Esophagus squamous epithelium (tissue), 5 donors: ENCODE data around the gene PRKCE. TPM values are rescaled to one million over a fixed set of nuclear protein-coding genes. Genes with fewer than 3 reads are reported as not detected.

Source experiments
- DNase-seq: peaks from one replicate; lab custom pipeline; 2025; lab: John Stamatoyannopoulos, UW
- H3K27ac ChIP-seq, 4 donors: fragments of 200-600 bp; sonication (generic); one replicate each; pipeline ENCODE4 v1.5.1; 2016 to 2019; ENCODE audit warnings: mild to moderate bottlenecking in 1 of 4
- H3K27me3 ChIP-seq, 4 donors: fragments of 200-600 bp; sonication (generic); 1 replicate in 3 of 4; 2 replicates in 1 of 4; pipeline versions ENCODE4 v1.5.1 to v1.6.0; 2017 to 2021; ENCODE audit warnings: antibody characterized with exemption in 1 of 4
- H3K36me3 ChIP-seq, 3 donors: fragments of 200-600 bp; sonication (generic); one replicate each; pipeline ENCODE4 v1.5.1; 2016 to 2019
- H3K4me1 ChIP-seq, 3 donors: fragments of 200-600 bp; sonication (generic); one replicate each; pipeline ENCODE4 v1.5.1; 2017 to 2019
- H3K4me3 ChIP-seq, 4 donors: fragments of 200-600 bp; sonication (generic); 1 replicate in 3 of 4; 2 replicates in 1 of 4; pipeline ENCODE4 v1.5.1; 2016 to 2019; ENCODE audit warnings: mild to moderate bottlenecking in 2 of 4, moderate library complexity in 1 of 4
- H3K9me3 ChIP-seq, 3 donors: fragments of 200-600 bp; sonication (generic); one replicate each; pipeline ENCODE4 v1.5.1; 2016 to 2019
- POLR2A ChIP-seq, 4 donors: fragments of 450-650 bp; IDR thresholded peaks; one replicate each; pipeline ENCODE4 v1.6.1; 2017; ENCODE audit warnings: antibody characterized with exemption in 4 of 4, mild to moderate bottlenecking in 4 of 4, moderate library complexity in 3 of 4
- WGBS, 2 donors: methylation state at CpG; one replicate each; pipeline ENCODE4 v1.1.5; 2018; 5-methylcytosine and 5-hydroxymethylcytosine counted together
- intact Hi-C: fragments of 100-400 bp; cut with DNase I; formaldehyde crosslinking; loops from one replicate; pipeline ENCODE4 v1.15.0; 2022
- total RNA-seq, 4 donors: library from RNA; depleted of rRNA; stranded (reverse); fragments of >200 nt; gene quantifications; one replicate each; pipeline ENCODE4 v1.1.0, GENCODE V29; 2016
- TF ChIP-seq, protein P1 (sequence below), 6 experiments: fragments of 450-650 bp in 4 of 6; fragments of 200-600 bp in 2 of 6; sonication (generic) in 2 of 6; IDR thresholded peaks; one replicate each; pipeline ENCODE4 v1.5.1; 2016 to 2019; ENCODE audit warnings: antibody characterized with exemption in 6 of 6, mild to moderate bottlenecking in 4 of 6, moderate library complexity in 4 of 6
- donor health status: DM: yes; HTN: yes; CAD: no.

Gene PRKCE
- total RNA-seq, 4 donors from 2014 or later: 6.5 to 13.7 (median 9.9) TPM

DNA sequence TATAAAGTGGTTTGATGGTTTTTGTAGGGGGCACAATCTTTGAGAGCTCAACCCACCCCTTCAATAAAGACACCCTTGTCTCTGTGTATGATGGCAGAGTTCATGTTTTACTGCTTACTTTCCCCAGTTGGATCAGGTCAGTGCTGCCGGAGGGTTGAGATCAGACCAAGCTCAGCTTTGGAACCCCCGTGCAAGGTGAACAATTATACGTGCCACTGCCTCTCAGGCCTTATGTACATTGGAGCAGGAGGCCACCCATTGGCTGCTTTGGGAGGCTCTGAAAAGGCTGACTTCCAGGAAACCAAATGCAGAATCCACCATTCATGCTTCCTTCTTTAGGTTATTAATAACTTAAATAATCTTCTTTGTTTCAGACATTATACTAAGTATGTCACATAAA lies 542.4 kb downstream of the PRKCE start:
- 87 to 100% methylated on average over 3 of the region's 3 CpGs for WGBS, 2 donors
- Histone ChIP-seq H3K27ac (no peak overlapping the region), H3K4me3 (no peak overlapping the region), H3K4me1 (peaks cover 0 to 23% (median 7%) of the 10 kb centered on the region in 3 donors), H3K36me3 (no peaks in the 10 kb centered on the region), H3K9me3 (no peaks in the 10 kb centered on the region), H3K27me3 (no peaks in the 10 kb centered on the region)
- TF ChIP-seq, protein P1, sequence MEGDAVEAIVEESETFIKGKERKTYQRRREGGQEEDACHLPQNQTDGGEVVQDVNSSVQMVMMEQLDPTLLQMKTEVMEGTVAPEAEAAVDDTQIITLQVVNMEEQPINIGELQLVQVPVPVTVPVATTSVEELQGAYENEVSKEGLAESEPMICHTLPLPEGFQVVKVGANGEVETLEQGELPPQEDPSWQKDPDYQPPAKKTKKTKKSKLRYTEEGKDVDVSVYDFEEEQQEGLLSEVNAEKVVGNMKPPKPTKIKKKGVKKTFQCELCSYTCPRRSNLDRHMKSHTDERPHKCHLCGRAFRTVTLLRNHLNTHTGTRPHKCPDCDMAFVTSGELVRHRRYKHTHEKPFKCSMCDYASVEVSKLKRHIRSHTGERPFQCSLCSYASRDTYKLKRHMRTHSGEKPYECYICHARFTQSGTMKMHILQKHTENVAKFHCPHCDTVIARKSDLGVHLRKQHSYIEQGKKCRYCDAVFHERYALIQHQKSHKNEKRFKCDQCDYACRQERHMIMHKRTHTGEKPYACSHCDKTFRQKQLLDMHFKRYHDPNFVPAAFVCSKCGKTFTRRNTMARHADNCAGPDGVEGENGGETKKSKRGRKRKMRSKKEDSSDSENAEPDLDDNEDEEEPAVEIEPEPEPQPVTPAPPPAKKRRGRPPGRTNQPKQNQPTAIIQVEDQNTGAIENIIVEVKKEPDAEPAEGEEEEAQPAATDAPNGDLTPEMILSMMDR (IDR thresholded peaks at IDR 0.05): no peak
- TF ChIP-seq POLR2A (IDR thresholded peaks at IDR 0.05): no peak
- intact Hi-C loops: no loop called here
- DNase-seq: no peak

DNA sequence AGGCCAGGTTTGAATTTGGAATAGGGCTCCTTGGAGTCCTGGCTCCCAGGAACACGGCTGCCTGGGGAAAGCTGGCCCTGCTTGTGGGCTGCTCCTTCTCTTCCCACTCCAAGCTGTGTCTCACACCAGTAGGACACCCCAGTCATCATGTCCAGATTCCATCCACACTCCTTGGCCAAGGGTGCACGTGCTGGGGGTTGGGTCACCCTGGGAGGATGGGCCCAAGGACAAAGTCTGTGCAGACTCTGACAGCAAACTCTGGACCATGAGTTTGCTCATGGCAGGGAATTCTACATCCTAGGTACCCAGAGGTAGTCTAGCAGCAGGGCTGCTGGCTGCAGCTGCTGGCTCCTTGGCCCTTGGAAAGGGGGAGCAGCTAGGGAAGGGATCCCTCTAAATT lies 543.4 kb downstream of the PRKCE start:
- peaks cover 0 to 26% (median 7%) of the 10 kb centered on the region in 3 donors for H3K4me1 ChIP-seq
- H3K4me3 ChIP-seq: no peak overlapping the region
- no peak overlapping the region for H3K27ac ChIP-seq
- DNase-seq: no peak
- no peaks in the 10 kb centered on the region for H3K36me3 ChIP-seq
- intact Hi-C loops: no loop called here
- 100% methylated on average over 1 to 2 of the region's 2 CpGs for WGBS, 2 donors
- H3K27me3 ChIP-seq: no peaks in the 10 kb centered on the region
- TF ChIP-seq, protein P1 (IDR thresholded peaks at IDR 0.05): no peak
- TF ChIP-seq POLR2A (IDR thresholded peaks at IDR 0.05): no peak
- no peaks in the 10 kb centered on the region for H3K9me3 ChIP-seq

DNA sequence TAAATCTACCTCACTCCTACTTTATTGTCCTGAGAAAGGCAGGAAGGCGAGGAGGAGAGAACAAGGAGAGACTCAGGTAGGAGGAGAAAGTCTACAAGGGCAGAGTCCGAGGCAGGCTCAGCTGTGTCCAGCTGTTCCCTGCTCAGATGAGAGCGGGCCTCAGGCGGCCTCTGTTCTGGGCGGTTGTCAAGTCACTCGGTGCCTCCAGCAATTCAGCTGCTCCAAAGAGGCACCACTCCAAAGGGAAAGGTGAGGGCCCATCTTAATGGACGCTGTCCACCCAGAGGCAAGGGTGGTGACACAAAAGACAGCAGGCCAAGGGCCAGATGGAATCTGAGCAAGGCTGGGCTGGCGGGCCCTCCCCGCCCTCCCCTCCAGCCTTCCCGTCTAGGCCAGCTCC lies 544.3 kb downstream of the PRKCE start:
- intact Hi-C loops: no loop called here
- H3K36me3 ChIP-seq: no peaks in the 10 kb centered on the region
- H3K4me1 ChIP-seq: peaks cover 0 to 36% (median 7%) of the 10 kb centered on the region in 3 donors
- DNase-seq: no peak
- no peaks in the 10 kb centered on the region for H3K27me3 ChIP-seq
- no peak overlapping the region for H3K27ac ChIP-seq
- H3K4me3 ChIP-seq: no peak overlapping the region
- 87 to 93% methylated on average over 7 to 9 of the region's 10 CpGs for WGBS, 2 donors
- H3K9me3 ChIP-seq: no peaks in the 10 kb centered on the region
- TF ChIP-seq, protein P1 (IDR thresholded peaks at IDR 0.05): no peak
- TF ChIP-seq POLR2A (IDR thresholded peaks at IDR 0.05): no peak

DNA sequence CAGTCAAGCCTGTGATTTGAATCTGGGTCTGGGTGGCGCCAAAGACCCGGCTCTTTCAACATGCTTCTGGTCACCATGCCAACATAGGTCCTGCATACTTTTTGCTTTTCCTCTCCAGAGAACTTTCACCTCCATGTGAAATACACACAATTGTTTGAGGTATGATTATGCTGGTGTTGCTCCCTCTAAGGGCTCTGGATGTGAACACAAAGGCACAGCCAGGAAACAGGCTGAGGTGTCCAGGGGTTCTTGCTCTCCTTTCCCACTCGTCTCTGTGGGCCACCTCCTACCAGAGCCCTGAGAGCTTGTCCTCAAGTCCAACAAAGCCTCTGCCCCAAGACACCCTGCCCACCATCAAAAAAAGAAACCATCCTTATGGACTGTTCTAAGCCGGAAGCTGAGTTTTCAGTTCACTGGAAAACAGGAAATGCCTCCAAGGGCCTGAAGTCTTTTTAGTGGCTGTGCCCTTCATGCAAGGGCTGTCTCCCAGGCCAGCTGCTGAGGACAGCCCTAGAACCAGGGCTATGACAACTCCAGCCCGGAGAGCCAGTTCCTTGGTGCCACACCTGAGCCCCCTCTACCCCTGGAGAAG lies 545.5 kb downstream of the PRKCE start:
- intact Hi-C loops: no loop called here
- peaks cover 0 to 39% (median 7%) of the 10 kb centered on the region in 3 donors for H3K4me1 ChIP-seq
- H3K36me3 ChIP-seq: no peaks in the 10 kb centered on the region
- DNase-seq: no peak
- H3K27ac ChIP-seq: no peak overlapping the region
- no peak overlapping the region for H3K4me3 ChIP-seq
- TF ChIP-seq, protein P1 (IDR thresholded peaks at IDR 0.05): no peak
- TF ChIP-seq POLR2A (IDR thresholded peaks at IDR 0.05): no peak
- H3K9me3 ChIP-seq: no peaks in the 10 kb centered on the region
- 58 to 76% methylated on average over 3 to 4 of the region's 5 CpGs for WGBS, 2 donors
- H3K27me3 ChIP-seq: no peaks in the 10 kb centered on the region

DNA sequence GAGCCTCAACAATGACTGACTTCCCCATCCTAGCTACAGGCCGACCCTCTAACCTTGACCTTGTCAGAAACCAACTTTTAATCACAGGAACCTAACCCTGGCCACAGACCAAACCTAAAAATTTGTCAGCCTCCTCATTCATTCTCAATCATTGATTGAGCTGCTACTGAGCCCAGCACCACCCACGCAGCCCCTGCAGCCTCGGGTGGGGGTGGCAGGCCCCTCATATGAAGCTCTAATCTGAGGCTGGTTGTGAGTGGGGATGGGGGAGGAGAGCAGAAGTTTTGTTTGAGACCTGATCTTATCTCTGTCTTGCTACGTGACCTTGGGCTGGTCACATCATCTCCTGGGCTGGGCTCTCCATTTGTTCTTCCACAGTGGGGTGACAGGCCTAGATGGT lies 546.2 kb downstream of the PRKCE start:
- WGBS, 2 donors: 74 to 86% methylated on average over 4 of the region's 4 CpGs
- peaks cover 0 to 39% (median 7%) of the 10 kb centered on the region in 3 donors for H3K4me1 ChIP-seq
- no peak overlapping the region for H3K4me3 ChIP-seq
- no peak for TF ChIP-seq POLR2A (IDR thresholded peaks at IDR 0.05)
- TF ChIP-seq, protein P1 (IDR thresholded peaks at IDR 0.05): no peak
- H3K27me3 ChIP-seq: no peaks in the 10 kb centered on the region
- H3K36me3 ChIP-seq: no peaks in the 10 kb centered on the region
- DNase-seq: no peak
- no peaks in the 10 kb centered on the region for H3K9me3 ChIP-seq
- intact Hi-C loops: no loop called here
- H3K27ac ChIP-seq: no peak overlapping the region
